Measurements from ENCODE around the gene S100A16.

DNA sequence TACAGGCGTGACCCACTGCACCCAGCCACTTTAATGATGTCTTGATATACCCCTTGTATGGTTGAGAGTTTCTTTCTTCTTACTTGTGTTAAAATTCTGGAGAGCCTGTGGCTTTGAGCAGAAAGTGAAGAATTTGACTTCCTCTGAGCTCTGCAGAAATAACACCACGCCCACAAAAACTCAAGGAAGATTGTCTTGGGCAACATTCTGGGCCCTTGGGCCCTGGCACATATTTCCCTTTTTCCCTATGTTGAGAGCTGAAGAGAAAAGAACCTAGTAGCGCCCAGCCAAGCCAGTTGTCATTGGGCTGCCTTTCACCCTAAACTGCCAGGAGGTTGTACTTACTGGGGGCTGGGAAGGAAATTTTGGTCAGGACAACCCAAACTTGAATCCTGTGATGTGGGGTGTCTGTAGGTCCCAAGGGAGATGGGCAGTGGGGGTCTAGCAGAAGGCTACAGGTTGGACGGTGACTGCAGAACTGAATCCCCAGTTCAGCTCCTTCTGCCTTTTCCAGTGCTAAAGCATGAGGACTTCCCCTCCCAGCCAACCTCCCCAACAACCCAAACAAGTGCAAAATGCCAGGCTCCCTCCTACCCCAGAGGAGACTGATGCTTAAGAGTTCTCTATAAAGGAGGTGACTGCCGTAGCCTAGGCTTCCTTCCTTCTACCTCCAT, 33.9 kb upstream of the S100A16 start:
- TF ChIP-seq CTCF (IDR thresholded peaks at IDR 0.05) (no peak), POLR2A (IDR thresholded peaks at IDR 0.05) (no peak)
